ENCODE results near the gene PCED1B. TPM values are rescaled to one million over a fixed set of nuclear protein-coding genes. Genes with fewer than 3 reads are reported as not detected.

PCED1B gene
- total RNA-seq, 6 experiments from 2014 or later = 3.3 to 5.4 (median 4.9) TPM

Small RNAs within 50 kb of the gene (microRNA-seq; reads per million reads assigned to microRNA genes)
- not detected for gene MIR4698

Other genes starting within 250 kb of the PCED1B start
- gene AMIGO2, start 338 bp downstream of the PCED1B start, total RNA-seq (2021; fragmentation: NEBNext Ultra II Directional; extraction: Animal tissue kit (Norgen Biotek cat#: 25700)) = 10 to 100 TPM; 46.6 to 82.4 (median 60.7) TPM

All from HFFc6 (cell line).